NCI-H2171 treated with DMSO at 0.1 percent for 48 hours (cell line): Measurements from ENCODE around the gene TRAF5.
"Not testable (repeated sequence)": the region's sequence is repeated elsewhere in the genome, so short reads cannot be mapped to it uniquely, and the experiment has no call there.

Experiments
- DNase-seq: peaks from one replicate; lab custom pipeline; 2025; lab: John Stamatoyannopoulos, UW

The TRAF5 gene

DNA sequence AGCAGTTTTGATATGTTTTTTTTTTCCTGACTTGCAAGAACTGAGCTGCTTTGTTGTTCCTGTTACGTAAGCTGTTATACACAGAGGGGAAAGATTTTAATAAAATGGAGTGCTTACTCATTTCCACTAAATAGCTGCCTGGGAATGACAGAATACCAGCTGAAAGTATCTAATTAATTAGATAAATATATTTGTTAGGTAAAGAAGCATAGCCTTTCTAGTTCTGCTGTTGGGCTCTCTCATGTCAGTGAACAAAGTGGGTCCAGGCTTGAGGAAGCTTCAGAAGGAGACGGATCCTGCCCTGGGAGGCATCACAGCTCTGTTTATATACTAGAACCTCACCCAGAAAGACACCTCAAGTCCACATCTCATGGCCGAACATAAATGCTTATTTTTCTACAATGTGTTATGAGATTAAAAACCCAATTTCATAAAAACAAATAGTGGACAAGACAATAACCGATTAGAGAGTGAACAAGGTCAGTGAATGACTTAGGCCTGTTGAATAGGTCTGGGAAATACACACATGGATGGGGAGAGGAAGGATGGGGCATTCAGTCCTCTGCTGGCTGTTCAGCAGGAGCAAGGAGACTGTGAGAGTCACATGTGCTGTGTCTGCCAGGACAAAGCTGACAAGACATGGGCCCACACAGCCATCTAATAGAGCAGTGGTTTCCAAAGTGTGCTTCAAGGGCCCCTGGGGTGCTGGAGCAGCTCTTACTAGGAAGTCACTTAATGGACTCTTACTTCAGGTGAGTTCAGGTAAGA lies 20.6 kb downstream of the TRAF5 start:
- no peak for DNase-seq

- no peak for DNase-seq
These were observed 21.9 kb downstream of the TRAF5 start for GRCh38 chr1:211348547-211348946.

DNA sequence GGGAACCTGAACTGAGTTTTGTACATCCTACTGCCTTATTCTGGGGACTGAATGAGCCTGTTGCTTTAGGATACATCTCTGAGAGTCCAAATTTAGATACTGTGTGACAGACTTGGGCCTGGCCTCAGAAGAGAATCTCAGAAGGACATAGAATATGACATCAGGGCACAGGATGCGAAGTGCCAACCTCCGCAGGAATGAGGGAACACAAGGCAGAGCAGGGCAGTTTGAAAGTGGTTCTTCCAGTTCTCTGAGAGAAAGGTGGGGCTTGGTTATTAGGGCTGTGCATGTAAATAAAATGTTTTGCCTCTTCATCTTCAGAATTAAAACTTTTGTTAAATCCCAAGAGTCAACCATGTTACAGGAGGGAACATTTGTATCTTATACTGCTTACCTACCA lies 23.1 kb downstream of the TRAF5 start:
- DNase-seq: no peak

GRCh38 chr1:211352055-211352454 lies 25.4 kb downstream of the TRAF5 start:
- DNase-seq: not testable (repeated sequence)

DNA sequence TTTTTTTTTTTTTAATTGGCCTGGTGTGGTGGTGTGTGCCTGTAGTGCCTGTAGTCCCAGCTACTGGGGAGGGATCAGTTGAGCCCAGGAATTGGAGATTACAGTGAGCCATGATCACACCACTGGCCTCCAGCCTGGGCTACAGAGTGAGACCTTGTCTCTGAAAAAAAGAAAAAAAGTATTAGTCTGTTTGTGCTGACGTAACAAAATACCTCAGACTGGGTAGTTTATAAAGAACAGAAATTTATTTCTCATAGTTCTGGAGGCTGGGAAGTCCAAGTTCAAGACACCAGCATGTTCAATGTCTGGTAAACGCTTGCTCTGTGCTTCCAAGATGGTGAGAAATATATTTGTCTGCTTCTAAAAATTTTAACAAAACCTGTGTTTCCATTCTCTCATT lies 25.8 kb downstream of the TRAF5 start:
- no peak for DNase-seq

- DNase-seq: no peak
These were observed 26.4 kb downstream of the TRAF5 start for GRCh38 chr1:211352985-211353515.

DNA sequence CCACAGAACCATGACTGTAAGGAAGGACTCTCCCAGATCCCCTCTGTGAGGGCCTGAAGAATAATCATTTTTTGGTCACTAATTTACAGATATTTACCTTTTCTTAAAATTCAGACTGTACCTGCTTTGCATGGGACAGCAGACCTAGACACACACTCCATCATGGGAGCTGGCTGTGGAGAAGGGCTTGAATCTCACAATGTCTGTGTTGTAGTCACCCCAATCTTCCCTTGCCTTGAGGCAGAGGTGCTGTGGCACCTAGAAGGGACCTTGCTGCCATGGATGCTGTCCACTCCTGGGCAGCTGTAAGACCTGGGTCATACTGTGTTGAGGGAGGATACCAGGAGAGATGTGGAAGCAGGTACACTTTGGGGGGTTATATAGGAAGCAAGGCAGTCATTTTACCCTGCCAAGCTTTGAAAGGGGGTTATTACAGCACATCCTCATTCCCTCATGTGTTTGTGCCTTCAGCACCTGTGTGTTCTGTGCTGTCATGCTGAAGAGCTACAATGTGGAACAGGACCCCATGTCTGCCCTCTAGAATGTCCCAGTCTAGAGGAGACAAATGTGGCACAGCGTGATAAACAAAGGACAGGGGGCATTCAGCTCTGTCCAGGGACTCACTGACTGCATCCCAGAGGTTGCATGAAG lies 27.1 kb downstream of the TRAF5 start:
- DNase-seq: no peak

- no peak for DNase-seq
These were observed 29.2 kb downstream of the TRAF5 start for GRCh38 chr1:211355873-211356272.

- DNase-seq: no peak
These were observed 30.2 kb downstream of the TRAF5 start for GRCh38 chr1:211356723-211357407.

- DNase-seq: no peak
These were observed 32.1 kb downstream of the TRAF5 start for GRCh38 chr1:211358685-211359084.

DNA sequence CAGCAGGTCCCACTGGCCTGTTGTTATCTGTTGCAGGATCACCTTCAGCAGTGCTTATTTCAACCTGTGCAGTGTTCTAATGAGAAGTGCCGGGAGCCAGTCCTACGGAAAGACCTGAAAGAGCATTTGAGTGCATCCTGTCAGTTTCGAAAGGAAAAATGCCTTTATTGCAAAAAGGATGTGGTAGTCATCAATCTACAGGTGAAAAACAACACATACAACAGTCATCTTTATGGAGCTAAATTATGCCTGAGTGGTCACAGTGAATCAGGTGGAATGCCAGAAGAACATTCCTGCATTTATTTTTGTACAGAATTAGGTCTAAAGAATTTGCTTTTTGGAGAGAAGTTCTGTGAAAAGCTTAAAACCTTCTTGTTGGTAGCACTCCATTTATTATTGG lies 33.2 kb downstream of the TRAF5 start:
- DNase-seq: no peak

- no peak for DNase-seq
These were observed 34.6 kb downstream of the TRAF5 start for GRCh38 chr1:211361202-211361601.

DNA sequence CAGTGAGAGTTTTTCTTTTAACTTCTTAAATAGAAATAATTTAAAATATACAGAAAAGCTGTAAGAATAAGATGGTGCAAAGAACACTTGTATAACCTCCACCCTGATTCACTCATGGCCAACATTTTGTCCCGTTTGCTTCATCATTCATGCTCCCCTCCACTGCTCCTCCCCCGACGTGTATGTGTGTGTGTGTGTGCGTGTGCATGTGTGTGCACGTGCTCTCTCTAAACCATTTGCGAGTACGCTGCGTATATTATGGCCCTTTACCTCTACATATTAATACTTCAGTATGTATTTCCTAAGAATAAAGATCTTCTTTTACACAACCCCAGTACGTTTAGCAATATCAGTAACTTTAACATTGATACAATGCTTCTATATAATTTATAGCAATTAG lies 43.0 kb downstream of the TRAF5 start:
- DNase-seq: no peak

DNA sequence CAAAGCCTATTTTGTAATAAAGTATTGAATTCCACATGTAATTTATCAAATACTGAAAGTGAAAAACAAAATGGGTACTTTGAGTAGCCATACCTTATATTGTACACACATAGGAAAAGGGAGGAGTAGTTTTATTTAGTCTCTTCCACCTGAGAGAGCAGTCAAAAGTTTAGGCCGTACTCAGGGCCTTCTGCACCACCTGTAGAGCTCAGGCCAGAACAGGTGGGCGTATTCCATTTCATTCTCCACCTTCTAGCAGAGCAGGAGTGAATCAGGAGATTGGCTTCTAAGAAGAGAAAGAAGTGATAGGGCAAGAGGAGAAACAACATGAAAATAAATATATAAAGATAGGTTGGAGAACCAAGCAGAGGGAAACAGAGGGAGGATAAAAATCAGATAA lies 44.0 kb downstream of the TRAF5 start:
- DNase-seq: no peak

GRCh38 chr1:211371406-211372105 lies 44.9 kb downstream of the TRAF5 start:
- peak; percentile 32 for DNase-seq

DNA sequence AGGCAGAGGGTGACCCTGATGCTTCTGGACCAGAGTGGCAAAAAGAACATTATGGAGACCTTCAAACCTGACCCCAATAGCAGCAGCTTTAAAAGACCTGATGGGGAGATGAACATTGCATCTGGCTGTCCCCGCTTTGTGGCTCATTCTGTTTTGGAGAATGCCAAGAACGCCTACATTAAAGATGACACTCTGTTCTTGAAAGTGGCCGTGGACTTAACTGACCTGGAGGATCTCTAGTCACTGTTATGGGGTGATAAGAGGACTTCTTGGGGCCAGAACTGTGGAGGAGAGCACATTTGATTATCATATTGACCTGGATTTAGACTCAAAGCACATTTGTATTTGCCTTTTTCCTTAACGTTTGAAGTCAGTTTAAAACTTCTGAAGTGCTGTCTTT lies 45.8 kb downstream of the TRAF5 start:
- DNase-seq: no peak

GRCh38 chr1:211375146-211375818 lies 48.6 kb downstream of the TRAF5 start:
- DNase-seq: no peak

- DNase-seq: no peak
These were observed 49.3 kb downstream of the TRAF5 start for GRCh38 chr1:211375949-211376348.

- DNase-seq: no peak
These were observed 50.3 kb downstream of the TRAF5 start for GRCh38 chr1:211376807-211377470.

DNA sequence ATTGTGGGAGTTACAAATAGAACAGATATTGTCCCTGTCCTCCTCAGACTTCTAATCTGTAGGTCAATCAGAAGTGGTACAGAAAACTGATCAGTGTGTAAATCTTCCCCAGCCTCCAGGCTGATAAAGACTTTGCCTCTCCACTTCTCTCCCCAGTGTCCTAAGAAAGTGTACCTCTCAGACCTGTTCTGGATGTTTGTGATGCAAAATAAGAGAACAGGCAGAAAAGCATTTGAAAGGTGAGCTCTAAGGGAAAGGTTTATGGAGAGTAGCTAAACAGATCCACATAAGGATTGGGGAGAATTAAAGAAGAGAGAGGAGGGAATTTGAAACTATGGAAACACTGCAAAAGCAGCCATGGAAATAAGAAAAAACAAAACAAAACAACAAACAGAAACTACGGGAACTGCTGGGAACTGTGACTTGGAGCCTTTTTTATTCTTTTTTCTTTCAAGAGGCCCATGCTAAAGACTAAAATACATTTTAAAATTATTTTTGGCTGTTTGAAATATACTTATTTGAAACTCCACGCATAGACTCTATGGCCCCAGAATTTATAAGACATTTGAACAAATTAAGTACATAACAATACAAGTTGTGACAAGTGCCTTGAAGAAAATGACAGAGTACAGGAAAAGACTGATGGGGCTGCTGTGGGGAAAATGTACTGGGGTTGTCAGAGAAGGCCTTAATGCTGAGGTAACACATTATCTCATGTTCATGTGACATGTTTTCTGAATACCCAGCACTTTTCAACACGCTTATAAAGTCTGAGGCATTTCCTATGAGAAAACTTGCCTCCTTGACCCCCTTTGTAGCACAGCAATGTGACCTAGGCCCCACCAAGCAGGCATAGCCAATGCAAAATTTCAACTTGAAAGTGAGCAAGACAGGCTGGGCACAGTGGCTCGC lies 51.2 kb downstream of the TRAF5 start:
- no peak for DNase-seq
